DLD1 (cell line): ENCODE measurements around the gene LRIF1.
"Not testable (repeated sequence)": the region's sequence is repeated elsewhere in the genome, so short reads cannot be mapped to it uniquely, and the experiment has no call there.

Source experiments
- in situ Hi-C: cut with HindIII; loops from 2 replicates; pipeline ENCODE4 v1.10.0; 2017; ENCODE audit warnings: low sequenced_read_pairs

The LRIF1 gene

GRCh38 chr1:110952031-110952430 lies 11.7 kb downstream of the LRIF1 start:
- in situ Hi-C loops: no loop called here

- in situ Hi-C loops: no loop called here
These were observed 12.6 kb downstream of the LRIF1 start for GRCh38 chr1:110951161-110951560.

- in situ Hi-C loops: no loop called here
These were observed 15.5 kb downstream of the LRIF1 start for GRCh38 chr1:110948038-110948810.

- in situ Hi-C loops: no loop called here
These were observed 18.1 kb downstream of the LRIF1 start for GRCh38 chr1:110945626-110946025.

- in situ Hi-C loops: no loop called here
These were observed 18.9 kb downstream of the LRIF1 start for GRCh38 chr1:110944806-110945205.

- in situ Hi-C loops: no loop called here
These were observed 27.2 kb downstream of the LRIF1 start for GRCh38 chr1:110936567-110936966.

- in situ Hi-C loops: not testable (repeated sequence)
These were observed 32.6 kb downstream of the LRIF1 start for GRCh38 chr1:110931097-110931496.

GRCh38 chr1:110928904-110929303 lies 34.8 kb downstream of the LRIF1 start:
- in situ Hi-C loops: no loop called here

- in situ Hi-C loops: no loop called here
These were observed 35.5 kb downstream of the LRIF1 start for GRCh38 chr1:110928191-110928590.

GRCh38 chr1:110927484-110928075 lies 36.1 kb downstream of the LRIF1 start:
- in situ Hi-C loops: no loop called here

GRCh38 chr1:110921953-110922352 lies 41.8 kb downstream of the LRIF1 start:
- in situ Hi-C loops: no loop called here

GRCh38 chr1:110918016-110918415 lies 45.7 kb downstream of the LRIF1 start:
- in situ Hi-C loops: no loop called here

GRCh38 chr1:110916669-110917306 lies 46.9 kb downstream of the LRIF1 start:
- in situ Hi-C loops: no loop called here

GRCh38 chr1:110916274-110916668 lies 47.5 kb downstream of the LRIF1 start:
- in situ Hi-C loops: no loop called here

- in situ Hi-C loops: no loop called here
These were observed 47.9 kb downstream of the LRIF1 start for GRCh38 chr1:110915804-110916203.

- in situ Hi-C loops: no loop called here
These were observed 49.0 kb downstream of the LRIF1 start for GRCh38 chr1:110914676-110915075.

GRCh38 chr1:110912784-110913183 lies 50.9 kb downstream of the LRIF1 start:
- in situ Hi-C loops: no loop called here

- in situ Hi-C loops: no loop called here
These were observed 59.7 kb downstream of the LRIF1 start for GRCh38 chr1:110903853-110904500.

GRCh38 chr1:110902820-110903463 lies 60.8 kb downstream of the LRIF1 start:
- in situ Hi-C loops: no loop called here

- in situ Hi-C loops: no loop called here
These were observed 64.3 kb downstream of the LRIF1 start for GRCh38 chr1:110899458-110899843.
